Limb (tissue), 2 donors: ENCODE data around the gene NNMT.

Experiments used
- DNase-seq, 2 donors: peaks; one replicate each; pipeline ENCODE4 v3.0.0-alpha.2; 2016; ENCODE audit errors: extremely low spot score in 2 of 2

NNMT gene

GRCh38 chr11:114282488-114282887 is 13.7 kb upstream of the NNMT start:
- no peak for DNase-seq

GRCh38 chr11:114283422-114283821 is 12.8 kb upstream of the NNMT start:
- DNase-seq, result no peak

GRCh38 chr11:114284021-114284420 is 12.2 kb upstream of the NNMT start:
- DNase-seq, result no peak

- DNase-seq, result no peak
Measured at GRCh38 chr11:114284914-114285313, 11.3 kb upstream of the NNMT start.

DNA sequence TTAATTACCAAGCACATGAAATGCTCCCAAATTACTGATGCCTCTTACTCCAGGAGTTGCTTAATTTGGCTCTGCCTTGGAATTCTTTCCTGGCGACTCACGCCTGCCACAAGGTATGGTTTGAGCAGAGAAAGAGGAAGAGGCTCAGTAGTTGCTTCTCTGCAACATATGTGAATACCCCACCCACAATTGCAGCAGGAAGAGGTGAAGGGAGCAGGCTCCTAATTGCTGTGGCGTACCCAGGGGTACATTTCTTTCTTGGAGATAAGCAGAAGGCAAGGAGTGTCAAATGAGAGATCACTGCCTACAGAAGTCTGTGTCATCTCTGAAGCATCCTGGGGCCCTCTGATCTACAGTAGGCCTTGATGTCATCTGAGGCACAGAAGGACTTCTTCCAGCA is 10.6 kb upstream of the NNMT start:
- no peak for DNase-seq

DNA sequence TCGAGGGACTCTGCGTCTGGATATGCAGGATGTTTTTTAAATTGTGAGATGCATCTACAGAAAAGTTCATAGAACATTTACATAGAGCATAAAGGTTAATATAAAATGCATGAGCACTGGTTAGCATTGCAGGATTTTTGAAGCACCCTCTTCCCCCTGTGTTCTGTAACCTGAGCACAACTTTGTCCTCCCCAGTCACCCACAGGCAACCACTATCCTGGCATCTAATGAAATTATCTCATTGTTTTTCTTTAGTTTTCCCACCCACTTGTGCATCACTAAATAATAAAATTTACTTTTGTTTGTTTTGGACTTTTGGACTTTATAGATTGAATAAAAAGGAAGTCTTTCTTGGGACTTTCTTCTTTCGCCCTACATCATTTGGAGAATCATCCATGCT is 10.0 kb upstream of the NNMT start:
- no peak for DNase-seq

GRCh38 chr11:114287154-114287553 is 9.0 kb upstream of the NNMT start:
- DNase-seq, result no peak

DNA sequence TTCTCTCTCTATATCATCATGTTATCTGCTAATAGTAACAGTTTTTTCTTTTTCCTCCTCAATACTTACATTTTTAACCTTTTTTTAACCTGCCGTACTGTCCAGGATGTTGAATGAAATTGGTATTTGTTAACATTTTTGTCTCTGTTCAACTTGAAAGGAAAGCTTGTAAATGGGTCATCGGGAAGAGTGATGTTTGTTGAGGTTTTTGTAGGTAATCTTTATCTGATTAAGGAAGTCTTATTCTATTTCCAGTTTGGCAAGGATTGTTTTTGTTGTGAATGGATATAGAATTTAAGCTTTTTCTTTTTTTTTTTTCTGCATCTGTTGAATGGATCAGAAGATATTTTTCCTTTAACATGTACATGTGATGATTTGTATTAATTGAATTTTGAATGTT is 8.1 kb upstream of the NNMT start:
- DNase-seq, result no peak

DNA sequence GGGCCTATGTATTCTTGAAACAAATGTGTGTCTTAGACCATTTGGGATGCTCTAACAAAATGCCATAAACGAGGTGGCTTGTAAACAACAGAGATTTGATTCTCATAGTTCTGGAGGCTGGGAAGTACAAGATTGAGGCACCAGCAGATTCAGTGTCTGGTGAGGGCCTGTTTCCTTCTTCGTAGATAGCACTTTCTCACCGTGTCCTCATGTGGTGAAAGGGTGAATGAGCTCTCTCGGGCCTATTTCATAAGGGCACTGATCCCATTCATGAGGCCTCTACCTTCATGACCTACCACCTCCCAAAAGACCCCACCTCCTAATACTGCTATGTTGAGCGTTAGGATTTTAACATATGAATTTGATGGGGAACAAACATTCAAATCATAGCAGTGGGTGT is 6.4 kb upstream of the NNMT start:
- no peak for DNase-seq

DNA sequence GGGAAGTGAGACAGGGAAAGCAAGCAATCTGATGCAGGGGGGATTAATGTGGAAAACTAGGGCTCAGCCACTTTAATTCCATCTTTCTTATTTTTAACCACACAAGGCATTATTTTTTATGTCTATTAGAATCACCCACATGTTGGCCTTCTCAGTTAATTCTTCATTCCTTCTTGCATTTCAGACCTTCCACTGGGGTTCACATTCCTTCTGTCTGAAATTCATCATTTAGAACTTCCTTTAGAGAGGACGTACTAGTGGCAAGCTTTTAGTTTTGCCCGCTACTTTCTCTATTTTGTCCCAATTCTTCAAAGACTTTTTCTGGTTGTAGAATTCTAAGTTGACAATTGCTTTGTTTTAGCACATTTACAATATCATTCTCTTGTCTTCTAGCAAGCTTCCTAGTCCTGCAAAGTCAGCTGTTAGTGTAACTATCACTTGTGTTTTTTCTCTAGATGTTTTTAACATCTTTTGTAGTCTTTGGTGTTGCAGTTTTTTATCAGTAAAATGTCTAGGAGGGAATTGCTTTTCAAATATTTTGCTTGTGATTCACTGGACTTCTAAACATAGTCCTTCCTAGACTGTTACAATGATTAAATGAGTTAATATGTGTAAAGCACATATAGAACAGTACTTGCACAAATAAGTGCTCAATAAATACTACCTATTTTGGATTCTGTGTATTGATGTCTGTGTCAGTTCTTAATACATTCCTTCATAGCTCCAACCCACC is 5.5 kb upstream of the NNMT start:
- no peak for DNase-seq

GRCh38 chr11:114291381-114291780 is 4.8 kb upstream of the NNMT start:
- DNase-seq, result no peak

GRCh38 chr11:114291842-114292680 is 4.1 kb upstream of the NNMT start:
- no peak for DNase-seq

GRCh38 chr11:114293201-114293711 is 2.9 kb upstream of the NNMT start:
- no peak for DNase-seq

GRCh38 chr11:114296605-114297372 is 590 bp downstream of the NNMT start:
- no peak for DNase-seq

GRCh38 chr11:114297806-114298709 is 1.9 kb downstream of the NNMT start:
- no peak for DNase-seq

DNA sequence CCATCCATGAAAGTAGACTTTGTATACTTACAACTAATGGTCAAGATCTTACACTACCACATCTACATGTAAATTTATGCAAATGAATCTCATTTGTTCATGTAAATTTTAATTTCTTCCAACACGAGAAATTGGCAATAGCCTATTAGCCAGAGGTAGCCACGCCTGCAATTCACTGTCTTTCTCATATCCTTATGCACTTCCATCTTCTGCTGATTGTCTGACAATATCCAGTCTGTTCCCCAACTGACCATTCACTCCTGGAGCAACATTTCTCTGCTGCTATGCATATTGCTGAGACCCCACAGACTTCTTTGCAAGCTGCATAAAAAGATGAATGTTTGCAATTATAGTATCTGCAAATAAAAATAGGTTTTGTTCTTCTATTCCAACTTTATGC is 2.5 kb downstream of the NNMT start:
- no peak for DNase-seq

GRCh38 chr11:114301088-114301487 is 4.9 kb downstream of the NNMT start:
- no peak for DNase-seq

GRCh38 chr11:114301927-114302326 is 5.7 kb downstream of the NNMT start:
- no peak for DNase-seq

- DNase-seq, result no peak
Measured at GRCh38 chr11:114302663-114303062, 6.5 kb downstream of the NNMT start.

GRCh38 chr11:114304065-114304464 is 7.9 kb downstream of the NNMT start:
- DNase-seq, result no peak

- DNase-seq, result no peak
Measured at GRCh38 chr11:114304969-114305368, 8.8 kb downstream of the NNMT start.
